C4-2B (cell line): ENCODE data around the gene CTTN.
"Not testable (repeated sequence)": the region's sequence is repeated elsewhere in the genome, so short reads cannot be mapped to it uniquely, and the experiment has no call there.

ENCODE experiments used
- H3K27ac ChIP-seq: fragments of 450-650 bp; 2 replicates; pipeline ENCODE4 v1.5.1; 2017
- CTCF ChIP-seq: fragments of 450-650 bp; conservative IDR thresholded peaks from 2 replicates; pipeline ENCODE4 v1.5.1; 2017; ENCODE audit warnings: mild to moderate bottlenecking
- ZFX ChIP-seq: fragments of 450-650 bp; IDR thresholded peaks from 2 replicates; pipeline ENCODE4 v1.6.1; 2017

CTTN gene

GRCh38 chr11:70445091-70445490 lies 46.8 kb downstream of the CTTN start:
- H3K27ac ChIP-seq, result no peak overlapping the region
- TF ChIP-seq ZFX, result no peak
- TF ChIP-seq CTCF, result no peak

DNA sequence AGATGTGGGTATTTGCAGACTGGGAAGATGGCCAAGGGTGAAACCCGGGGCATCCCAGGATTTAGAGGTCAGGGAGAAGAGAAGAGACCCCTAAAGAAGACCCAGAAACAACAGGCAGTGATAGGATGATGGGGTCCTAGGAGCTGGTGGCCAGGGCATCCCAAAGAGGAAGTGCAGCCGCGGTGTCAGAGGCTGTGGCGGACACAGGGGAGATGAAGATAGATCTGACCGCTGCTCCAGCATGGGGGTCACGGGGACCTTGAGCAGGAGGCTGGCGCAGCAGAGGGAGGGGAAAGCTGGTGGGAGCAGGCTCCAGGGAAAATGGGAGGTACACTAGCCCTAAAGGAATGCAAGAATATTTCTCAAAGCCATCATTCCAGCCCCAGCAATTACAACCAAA lies 47.3 kb downstream of the CTTN start:
- H3K27ac ChIP-seq, result no peak overlapping the region
- TF ChIP-seq CTCF (no peak), ZFX (no peak)

- TF ChIP-seq CTCF (peak; percentile 79), ZFX (no peak)
- no peak overlapping the region for H3K27ac ChIP-seq
These were observed 50.7 kb downstream of the CTTN start for GRCh38 chr11:70448983-70449567.

DNA sequence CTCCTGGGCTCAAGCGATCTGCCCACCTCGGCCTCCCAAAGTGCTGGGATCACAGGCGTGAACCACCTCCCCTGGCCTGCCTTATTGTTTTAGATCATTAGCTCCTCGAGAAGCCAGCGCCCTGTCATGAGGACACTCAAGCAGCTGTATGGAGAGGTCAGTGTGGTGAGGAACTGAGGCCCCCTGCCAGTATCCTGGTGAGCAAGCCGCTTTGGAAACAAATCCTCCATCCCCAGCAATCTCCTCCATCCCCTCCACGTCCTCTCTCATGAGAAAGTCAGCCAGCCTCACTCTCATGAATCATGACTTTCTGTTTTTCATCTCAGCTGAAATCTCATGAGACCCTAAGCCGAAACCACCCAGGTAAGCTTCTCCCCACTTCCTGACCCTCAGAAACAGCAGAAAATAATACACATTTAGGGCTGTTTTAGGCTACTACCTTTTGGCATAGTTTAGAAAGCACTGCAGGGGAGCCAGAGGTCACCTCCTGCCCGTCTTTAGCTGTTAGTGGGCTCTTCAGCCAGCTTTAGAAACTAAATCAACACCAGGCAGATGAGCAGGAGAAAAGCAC lies 56.0 kb downstream of the CTTN start:
- TF ChIP-seq CTCF, result no peak
- no peak for TF ChIP-seq ZFX
- no peak overlapping the region for H3K27ac ChIP-seq

GRCh38 chr11:70454811-70455210 lies 56.5 kb downstream of the CTTN start:
- not testable (repeated sequence) for H3K27ac ChIP-seq

- no peak overlapping the region for H3K27ac ChIP-seq
- TF ChIP-seq CTCF, result no peak
- no peak for TF ChIP-seq ZFX
These were observed 57.0 kb downstream of the CTTN start for GRCh38 chr11:70455354-70455753.

GRCh38 chr11:70456921-70457532 lies 58.7 kb downstream of the CTTN start:
- H3K27ac ChIP-seq, result no peak overlapping the region
- no peak for TF ChIP-seq ZFX
- TF ChIP-seq CTCF, result no peak

DNA sequence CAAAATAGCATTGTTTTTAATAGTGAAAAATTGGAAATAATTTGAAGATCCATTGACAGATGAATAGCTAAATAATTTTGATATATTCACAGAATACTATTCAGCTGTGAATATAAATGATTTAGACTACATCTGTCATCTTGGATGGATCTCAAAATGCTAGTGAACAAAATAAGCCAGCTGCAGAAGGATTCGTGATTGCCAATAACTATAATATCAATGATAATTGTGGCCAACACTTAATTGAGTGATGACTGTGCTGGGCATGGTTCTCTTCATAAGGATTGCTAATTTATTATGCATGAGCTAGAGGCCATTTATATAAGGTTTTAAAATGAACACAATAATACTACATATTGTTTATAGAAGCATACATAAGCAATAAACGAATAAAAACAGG lies 60.4 kb downstream of the CTTN start:
- TF ChIP-seq ZFX (no peak), CTCF (no peak)
- no peak overlapping the region for H3K27ac ChIP-seq
